OCI-LY7 (cell line): ENCODE results near the gene PTPRT. TPM values are rescaled to one million over a fixed set of nuclear protein-coding genes. Genes with fewer than 3 reads are reported as not detected.

Experiments used
- BruUV-seq: library from RNA; stranded (reverse); fragments of 400-500 nt; replicated peaks from 2 replicates; lab custom pipeline; 2021; lab: Mats Ljungman, UMichigan
- CTCF ChIA-PET: fragments of 300-600 bp; sonication (Branson Sonifier 250); formaldehyde crosslinking; loops from one replicate; lab custom pipeline; 2022; ENCODE audit warnings: antibody characterized with exemption; ENCODE audit not compliant: unreplicated experiment; lab: Charles Lee
- POLR2A ChIA-PET: fragments of 300-600 bp; sonication (Branson Sonifier 250); formaldehyde crosslinking; loops from one replicate; lab custom pipeline; 2022; ENCODE audit warnings: antibody characterized with exemption; lab: Charles Lee
- DNase-seq: peaks from one replicate; pipeline ENCODE4 v3.0.0-alpha.2; 2015; ENCODE audit warnings: low spot score
- H2AFZ ChIP-seq: fragments of 200-600 bp; sonication (generic), shearing (Covaris generic); 2 replicates; pipeline ENCODE4 v1.6.1; 2014; ENCODE audit warnings: mild to moderate bottlenecking, antibody characterized with exemption, low read length, moderate library complexity
- H3K27ac ChIP-seq: fragments of 200-600 bp; sonication (generic); 2 replicates; pipeline ENCODE4 v1.5.1; 2014; ENCODE audit warnings: mixed run types, low read depth, mild to moderate bottlenecking, moderate library complexity, low read length, inconsistent platforms; ENCODE audit not compliant: poor library complexity, severe bottlenecking
- H3K36me3 ChIP-seq: fragments of 200-600 bp; sonication (generic); 2 replicates; pipeline ENCODE4 v1.6.1; 2014; ENCODE audit warnings: mild to moderate bottlenecking, antibody characterized with exemption, low read length, moderate library complexity, mixed read lengths; ENCODE audit not compliant: insufficient read depth
- H3K4me1 ChIP-seq: fragments of 200-600 bp; sonication (generic); 2 replicates; pipeline ENCODE4 v1.5.1; 2014; ENCODE audit warnings: mild to moderate bottlenecking, low read length; ENCODE audit not compliant: insufficient read depth, poor library complexity, severe bottlenecking
- H3K4me2 ChIP-seq: fragments of 200-600 bp; sonication (generic); 2 replicates; pipeline ENCODE4 v1.6.1; 2014; ENCODE audit warnings: mild to moderate bottlenecking, low read length
- H3K4me3 ChIP-seq: fragments of 200-600 bp; sonication (generic); 2 replicates; pipeline ENCODE4 v1.5.1; 2014; ENCODE audit warnings: mild to moderate bottlenecking, low read depth, low read length; ENCODE audit not compliant: poor library complexity, severe bottlenecking
- H3K79me2 ChIP-seq: fragments of 200-600 bp; sonication (generic); 2 replicates; pipeline ENCODE4 v1.6.1; 2016; ENCODE audit warnings: low read depth, mild to moderate bottlenecking, low read length, moderate library complexity, mixed read lengths; ENCODE audit not compliant: insufficient read depth
- H3K9me2 ChIP-seq: fragments of 200-600 bp; sonication (generic); 2 replicates; pipeline ENCODE4 v1.6.1; 2016; ENCODE audit warnings: mild to moderate bottlenecking, low read length, mixed read lengths; ENCODE audit not compliant: insufficient read depth
- H3K9me3 ChIP-seq: fragments of 200-600 bp; sonication (generic); 2 replicates; pipeline ENCODE4 v1.6.1; 2014; ENCODE audit warnings: mild to moderate bottlenecking, mixed run types, low read length, mixed read lengths
- H4K20me1 ChIP-seq: fragments of 200-600 bp; sonication (generic); 2 replicates; pipeline ENCODE4 v1.6.1; 2014; ENCODE audit warnings: mild to moderate bottlenecking, antibody characterized with exemption, low read length, moderate library complexity, mixed read lengths; ENCODE audit not compliant: insufficient read depth
- CTCF ChIP-seq: fragments of 200-600 bp; sonication (generic); conservative IDR thresholded peaks from 2 replicates; pipeline ENCODE4 v1.5.1; 2014; ENCODE audit warnings: mild to moderate bottlenecking, antibody characterized with exemption, low read length, moderate library complexity, mixed read lengths
- EZH2phosphoT487 ChIP-seq: fragments of 200-600 bp; sonication (generic); IDR thresholded peaks from 2 replicates; pipeline ENCODE4 v1.6.1; 2018; ENCODE audit warnings: low read depth, borderline replicate concordance, mild to moderate bottlenecking, mixed run types, antibody characterized with exemption, low read length, moderate library complexity, mixed read lengths
- intact Hi-C: fragments of 100-400 bp; cut with micrococcal nuclease; formaldehyde crosslinking; loops from one replicate; pipeline ENCODE4 v1.10.0; 2022; ENCODE audit not compliant: unreplicated experiment
- total RNA-seq, 2 experiments: library from RNA; depleted of rRNA in 1 of 2; stranded (reverse); fragments of >200 nt in 1 of 2; shearing (Covaris generic) in 1 of 2; gene quantifications; 2 replicates each; pipeline ENCODE4 v1.2.3, GENCODE V29; 2014 to 2022

Gene PTPRT
- total RNA-seq, 2 experiments from 2014 or later = not detected

GRCh38 chr20:42429761-42430458 lies 759.8 kb downstream of the PTPRT start:
- no peak overlapping the region for H2AFZ ChIP-seq
- POLR2A ChIA-PET = no interaction called here
- H3K27ac ChIP-seq = no peak overlapping the region
- no peaks in the 10 kb centered on the region for H3K36me3 ChIP-seq
- H3K9me2 ChIP-seq = no peaks in the 10 kb centered on the region
- no peak for DNase-seq
- no peak overlapping the region for H3K4me2 ChIP-seq
- no peaks in the 10 kb centered on the region for H4K20me1 ChIP-seq
- no TSS peak for BruUV-seq
- H3K4me1 ChIP-seq = no peaks in the 10 kb centered on the region
- CTCF ChIA-PET = no interaction called here
- intact Hi-C loops = no loop called here
- no peaks in the 10 kb centered on the region for H3K9me3 ChIP-seq
- H3K79me2 ChIP-seq = no peaks in the 10 kb centered on the region
- no peak for TF ChIP-seq CTCF
- TF ChIP-seq EZH2phosphoT487 = no peak
- H3K4me3 ChIP-seq = no peak overlapping the region

- no peak overlapping the region for H3K4me2 ChIP-seq
- H2AFZ ChIP-seq = no peak overlapping the region
- H3K79me2 ChIP-seq = no peaks in the 10 kb centered on the region
- TF ChIP-seq EZH2phosphoT487 = no peak
- TF ChIP-seq CTCF = no peak
- no peak overlapping the region for H3K4me3 ChIP-seq
- POLR2A ChIA-PET = no interaction called here
- H3K4me1 ChIP-seq = no peaks in the 10 kb centered on the region
- no peaks in the 10 kb centered on the region for H4K20me1 ChIP-seq
- no TSS peak for BruUV-seq
- CTCF ChIA-PET = no interaction called here
- no peaks in the 10 kb centered on the region for H3K9me3 ChIP-seq
- intact Hi-C loops = no loop called here
- H3K27ac ChIP-seq = no peak overlapping the region
- no peak for DNase-seq
- no peaks in the 10 kb centered on the region for H3K36me3 ChIP-seq
- H3K9me2 ChIP-seq = no peaks in the 10 kb centered on the region
These were observed 769.7 kb downstream of the PTPRT start for GRCh38 chr20:42419814-42420532.

- no peaks in the 10 kb centered on the region for H3K36me3 ChIP-seq
- H2AFZ ChIP-seq = no peak overlapping the region
- no peaks in the 10 kb centered on the region for H3K9me3 ChIP-seq
- ChIA-PET CTCF (no interaction called here), POLR2A (no interaction called here)
- no peak for DNase-seq
- no peak overlapping the region for H3K27ac ChIP-seq
- intact Hi-C loops = no loop called here
- H3K9me2 ChIP-seq = no peaks in the 10 kb centered on the region
- H3K4me2 ChIP-seq = no peak overlapping the region
- TF ChIP-seq EZH2phosphoT487 (no peak), CTCF (no peak)
- H3K4me1 ChIP-seq = no peaks in the 10 kb centered on the region
- H4K20me1 ChIP-seq = no peaks in the 10 kb centered on the region
- H3K4me3 ChIP-seq = no peak overlapping the region
- BruUV-seq = no TSS peak
- H3K79me2 ChIP-seq = no peaks in the 10 kb centered on the region
These were observed 782.9 kb downstream of the PTPRT start for GRCh38 chr20:42406826-42407225.
